Stimulated activated CD4-positive, alpha-beta T cell treated with anti-CD3 and anti-CD28 coated beads, Interleukin-1b, Interleukin-23, amount 100 ng/mL, for 4 hours (primary cell): ENCODE results near the gene CD6.
"Not testable (repeated sequence)": the region's sequence is repeated elsewhere in the genome, so short reads cannot be mapped to it uniquely, and the experiment has no call there.

Experiments
- DNase-seq, 2 donors: peaks; one replicate each; pipeline ENCODE4 v3.0.0-alpha.2; 2020; ENCODE audit warnings: low read depth in 2 of 2

Gene CD6

DNA sequence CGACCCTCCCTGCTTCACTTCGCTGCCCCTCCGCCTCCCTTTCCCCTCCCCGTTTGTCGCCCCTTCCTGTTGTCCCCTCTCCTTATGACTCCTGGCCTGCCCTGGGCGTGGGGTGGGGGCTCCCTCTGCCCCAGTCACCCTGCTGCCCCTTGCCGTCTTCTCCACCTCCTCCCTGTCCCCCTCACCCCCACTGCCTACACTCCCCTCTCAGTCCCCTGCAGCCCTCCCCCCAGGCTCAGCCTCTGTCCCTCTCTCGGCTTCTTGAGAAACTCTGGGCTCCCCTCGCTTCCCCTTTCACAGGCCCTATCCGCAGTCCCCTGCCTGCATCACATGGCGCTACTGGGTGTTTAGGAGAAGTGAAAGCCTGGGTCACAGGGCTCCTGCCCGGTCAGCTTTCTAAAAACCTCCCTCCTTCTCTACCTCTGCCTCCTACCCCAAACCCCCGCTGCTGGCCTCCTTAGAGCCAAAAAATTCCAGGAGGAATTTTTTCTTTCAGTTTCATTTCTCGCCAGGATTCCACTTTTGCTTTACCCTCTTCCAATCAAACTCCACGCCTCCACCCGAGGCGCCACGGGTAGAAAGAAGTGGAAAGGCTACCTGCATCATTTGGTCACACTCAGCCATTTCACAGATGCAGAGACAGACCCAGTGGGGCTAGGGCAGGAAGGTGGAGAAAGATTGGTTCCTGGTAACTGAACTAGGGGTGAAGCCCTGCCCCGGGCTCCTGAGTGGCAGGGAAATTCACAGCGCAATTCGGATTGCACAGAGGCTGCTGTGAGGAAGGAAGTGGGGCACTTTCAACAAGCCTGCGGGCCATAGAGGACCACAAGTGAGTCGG is 19.4 kb upstream of the CD6 start, which contains the start of gene SLC15A3:
Gene SLC15A3 (minus strand): TSS at position 273 of the 838 bp plus-strand sequence. CDS start 625 bp downstream, outside the sequence.
- DNase-seq: peak in 1 of 2 donors; percentile 18

DNA sequence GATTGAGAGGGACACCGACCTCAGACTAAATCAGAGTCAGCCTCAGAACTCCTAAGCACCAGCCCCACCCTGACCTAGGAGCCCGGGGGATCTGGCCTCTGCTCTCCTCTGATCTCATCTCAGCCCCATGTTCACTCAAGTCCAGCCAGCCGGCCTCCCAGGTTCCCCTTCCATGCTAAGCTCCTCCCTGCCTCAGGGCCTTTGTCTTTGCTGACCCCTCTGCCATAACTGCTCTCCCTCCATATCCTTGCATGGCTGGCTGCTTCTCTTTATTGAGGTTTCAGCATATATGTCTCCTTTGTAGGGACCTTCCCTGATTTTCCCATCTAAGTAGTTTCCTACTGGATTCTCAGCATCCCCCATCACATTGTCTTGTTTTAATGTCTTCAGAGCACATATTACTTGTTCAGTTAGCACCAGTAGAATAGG is 18.7 kb upstream of the CD6 start:
- no peak for DNase-seq

DNA sequence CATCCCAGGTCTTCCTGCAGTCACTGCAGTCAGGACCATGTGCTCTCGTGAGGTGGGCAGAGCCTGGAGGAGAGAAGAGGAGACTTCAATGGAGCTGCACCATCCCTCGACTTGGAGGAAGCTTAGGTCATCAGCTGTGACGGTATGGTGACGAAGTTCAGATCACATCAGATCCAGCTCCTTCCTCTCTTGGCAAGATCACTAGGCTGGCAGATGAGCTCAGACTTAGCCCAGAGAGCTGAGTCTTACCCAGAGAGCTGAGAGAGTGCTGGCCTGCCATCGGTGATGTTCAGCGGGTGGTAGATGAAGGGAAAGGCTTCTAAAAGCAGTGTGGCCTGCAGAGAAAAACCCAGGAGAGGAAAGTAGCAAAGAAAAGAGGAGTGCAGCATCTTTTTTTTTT is 17.7 kb upstream of the CD6 start:
- no peak for DNase-seq

DNA sequence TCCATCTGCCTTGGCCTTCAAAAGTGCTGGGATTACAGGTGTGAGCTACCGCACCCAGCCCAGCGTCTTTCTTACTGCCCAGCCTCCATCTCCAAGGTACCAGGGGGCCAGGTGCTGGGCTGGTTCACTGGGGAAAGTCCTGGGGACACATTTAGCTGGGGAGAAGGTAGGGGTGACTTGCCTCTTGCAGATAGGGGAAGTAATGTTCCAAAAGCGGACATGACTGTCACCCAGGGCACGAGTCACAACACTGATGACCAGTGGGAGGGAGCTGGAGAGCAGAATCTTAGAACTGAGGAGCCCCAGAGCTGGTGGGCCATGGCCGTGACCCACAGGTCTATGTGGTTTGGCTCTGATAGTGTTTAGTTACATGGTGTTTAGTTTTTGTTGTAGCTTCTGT is 17.1 kb upstream of the CD6 start:
- no peak for DNase-seq

DNA sequence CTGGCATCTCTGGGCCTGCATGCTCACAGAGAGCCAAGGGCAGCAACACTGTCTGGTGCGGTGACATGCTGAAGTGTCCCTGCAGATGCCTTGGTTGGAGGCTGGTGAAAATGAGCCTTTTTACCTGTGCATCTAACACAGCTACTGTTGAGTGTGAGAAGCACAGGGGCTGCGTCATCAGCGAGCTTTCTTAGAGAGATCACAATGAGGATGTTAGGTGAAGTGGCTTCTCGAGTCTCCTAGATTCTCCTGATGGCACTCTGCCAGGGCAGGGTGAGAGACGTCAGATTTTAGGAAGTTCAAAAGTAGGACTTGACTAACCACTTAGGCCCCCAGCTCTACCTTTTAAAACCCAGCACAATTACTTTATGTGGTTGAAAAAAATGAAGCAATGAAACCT is 15.9 kb upstream of the CD6 start:
- DNase-seq: no peak

DNA sequence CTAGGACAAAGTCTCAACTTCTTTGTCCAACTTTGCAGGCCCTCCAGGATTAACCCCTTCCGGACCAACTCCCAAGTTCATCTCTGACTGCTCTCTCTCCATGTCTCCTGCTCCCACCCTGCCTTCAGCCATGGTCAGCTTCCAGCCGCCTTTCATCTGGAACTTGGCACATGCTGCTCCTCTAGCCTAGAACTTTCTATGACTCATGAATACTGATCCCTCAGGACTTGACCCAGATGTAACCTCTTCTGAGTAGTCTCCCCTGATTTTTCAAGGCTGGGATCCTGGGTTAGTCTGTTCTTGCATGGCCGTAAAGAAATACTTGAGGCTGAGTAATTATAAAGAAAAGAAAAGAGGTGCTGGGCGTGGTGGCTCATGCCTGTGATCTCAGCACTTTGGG is 14.3 kb upstream of the CD6 start:
- no peak for DNase-seq

DNA sequence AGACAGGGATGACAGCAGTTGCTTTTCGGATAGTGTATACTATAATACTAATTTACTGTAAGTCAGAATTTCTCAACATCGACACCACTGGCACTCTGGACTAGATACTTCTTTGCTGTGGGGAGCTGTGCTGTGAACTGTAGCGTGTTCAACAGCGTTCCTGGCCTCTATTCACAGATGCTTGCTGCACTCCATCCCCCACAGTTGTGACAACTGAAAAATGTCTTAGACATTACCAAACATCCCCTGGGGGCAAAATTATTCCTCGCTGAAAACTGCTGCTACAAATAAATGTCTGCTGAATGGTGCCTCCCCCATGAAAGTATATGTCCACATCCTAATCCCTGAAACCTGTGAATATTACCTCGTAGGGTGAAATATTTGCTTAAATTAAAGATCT is 12.0 kb upstream of the CD6 start:
- DNase-seq: no peak

DNA sequence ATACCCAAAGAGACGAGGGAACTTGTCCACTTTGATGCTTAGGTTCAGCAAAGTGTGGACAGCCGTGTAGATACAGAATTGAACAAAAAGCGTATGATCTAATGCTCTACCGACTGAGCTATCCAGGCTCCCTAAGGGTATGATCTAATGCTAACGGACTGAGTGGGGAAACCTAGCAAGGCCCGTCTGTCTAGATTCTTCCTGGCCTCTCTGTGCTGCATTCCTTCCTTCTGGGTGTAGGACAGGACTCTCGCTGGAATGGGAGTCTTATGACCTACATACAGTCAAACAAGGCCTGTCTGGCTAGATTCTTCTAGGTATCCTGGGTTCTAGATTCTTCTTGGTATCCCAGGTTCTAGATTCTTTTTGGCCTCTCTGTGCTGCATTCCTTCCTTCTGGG is 11.1 kb upstream of the CD6 start:
- no peak for DNase-seq

DNA sequence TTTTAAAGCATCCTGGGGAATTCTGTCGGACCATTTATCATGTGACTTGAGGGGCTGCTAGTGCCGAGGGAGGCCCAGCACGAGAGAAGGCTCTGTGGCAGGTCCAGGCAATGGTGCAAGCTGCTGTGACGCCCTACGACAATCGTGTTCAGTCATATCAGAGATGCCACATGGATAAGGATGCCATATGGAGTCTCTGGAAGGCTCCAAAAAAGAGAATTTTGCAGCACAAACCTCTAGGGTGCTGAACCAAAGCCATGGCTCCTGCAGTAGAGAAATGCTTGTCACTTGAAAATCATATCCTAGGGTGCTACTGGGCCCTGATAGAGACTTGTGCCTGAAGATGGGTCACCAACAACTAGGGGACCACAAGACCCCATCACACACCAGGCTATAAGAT is 6.7 kb upstream of the CD6 start:
- no peak for DNase-seq

DNA sequence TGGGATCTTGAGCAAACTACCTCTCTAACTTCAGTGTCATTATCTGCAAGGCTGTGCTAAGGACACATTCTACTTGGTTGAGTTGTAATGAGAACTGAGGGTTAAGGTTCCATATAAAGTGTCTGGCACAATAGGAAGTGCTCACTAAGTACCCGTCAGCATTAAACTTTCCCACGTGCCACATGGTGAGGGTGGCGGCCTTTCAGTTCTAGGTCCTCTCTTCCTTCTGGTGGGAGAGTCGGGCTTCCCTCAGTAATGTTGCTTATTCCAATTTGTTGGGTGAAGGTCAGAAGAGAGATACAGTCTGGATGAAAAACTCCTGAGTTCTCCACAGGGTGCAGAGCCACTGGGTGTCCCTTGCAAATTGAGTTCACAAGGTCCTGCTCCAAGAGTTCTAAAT is 4.6 kb upstream of the CD6 start:
- no peak for DNase-seq

DNA sequence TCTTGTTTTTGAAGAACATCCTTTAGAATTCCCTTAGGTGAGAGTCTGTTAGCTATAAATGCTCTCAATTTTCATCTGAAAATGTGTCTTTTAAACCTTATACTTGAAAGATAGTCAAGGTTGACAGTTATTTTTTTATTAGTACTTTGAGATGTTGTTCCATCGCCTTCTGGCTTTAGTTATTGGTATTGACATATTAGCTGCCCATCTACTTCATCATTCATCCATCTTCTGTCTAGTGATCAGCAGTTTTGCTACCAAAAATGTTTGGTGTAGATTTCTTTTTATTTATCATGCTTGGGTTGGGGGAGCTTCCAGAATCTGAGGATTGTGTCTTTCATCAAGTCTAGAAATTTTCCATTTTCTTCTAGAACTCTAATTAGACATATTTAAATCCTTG is 3.3 kb upstream of the CD6 start:
- no peak for DNase-seq

DNA sequence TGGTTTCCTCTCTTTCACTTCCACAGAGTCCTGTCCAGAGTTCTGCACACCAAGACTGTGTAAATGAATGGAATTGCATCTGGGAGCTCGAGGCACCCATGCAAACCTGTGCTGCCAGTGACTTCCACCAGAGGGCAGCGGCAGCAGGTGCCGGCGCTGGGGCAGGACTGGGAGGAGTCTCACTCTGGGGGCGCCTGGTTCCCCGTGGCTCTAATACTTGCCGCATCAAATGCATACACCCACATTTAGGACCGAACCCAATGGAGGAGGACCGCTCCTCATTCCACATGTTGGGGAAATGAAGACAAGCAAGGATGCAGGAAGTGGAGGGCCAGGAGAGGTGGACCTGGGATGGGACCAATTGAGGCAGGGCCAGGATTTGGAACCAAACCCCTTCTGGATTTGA is 1.1 kb upstream of the CD6 start:
- DNase-seq: peak; percentile 78 to 80

DNA sequence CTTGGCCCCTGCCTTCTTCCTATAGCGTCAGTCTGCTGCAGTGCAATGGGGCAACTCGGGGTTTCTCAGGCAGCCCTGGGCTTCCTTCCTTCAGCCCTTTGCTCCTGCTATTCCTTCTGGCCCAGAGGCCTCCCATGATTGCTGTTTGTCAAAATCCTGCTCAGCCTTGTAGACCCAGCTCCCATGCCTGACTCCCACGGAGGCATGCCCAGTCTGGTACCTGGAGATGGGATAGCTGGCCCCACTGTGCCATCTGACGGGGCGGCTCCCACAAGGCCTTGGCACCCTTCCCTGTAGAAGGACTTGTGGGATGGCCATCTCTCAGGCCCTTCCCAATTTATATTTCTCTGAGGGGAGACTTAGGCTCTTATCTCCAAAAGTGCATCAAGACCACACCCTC is 590 bp upstream of the CD6 start:
- DNase-seq: no peak

DNA sequence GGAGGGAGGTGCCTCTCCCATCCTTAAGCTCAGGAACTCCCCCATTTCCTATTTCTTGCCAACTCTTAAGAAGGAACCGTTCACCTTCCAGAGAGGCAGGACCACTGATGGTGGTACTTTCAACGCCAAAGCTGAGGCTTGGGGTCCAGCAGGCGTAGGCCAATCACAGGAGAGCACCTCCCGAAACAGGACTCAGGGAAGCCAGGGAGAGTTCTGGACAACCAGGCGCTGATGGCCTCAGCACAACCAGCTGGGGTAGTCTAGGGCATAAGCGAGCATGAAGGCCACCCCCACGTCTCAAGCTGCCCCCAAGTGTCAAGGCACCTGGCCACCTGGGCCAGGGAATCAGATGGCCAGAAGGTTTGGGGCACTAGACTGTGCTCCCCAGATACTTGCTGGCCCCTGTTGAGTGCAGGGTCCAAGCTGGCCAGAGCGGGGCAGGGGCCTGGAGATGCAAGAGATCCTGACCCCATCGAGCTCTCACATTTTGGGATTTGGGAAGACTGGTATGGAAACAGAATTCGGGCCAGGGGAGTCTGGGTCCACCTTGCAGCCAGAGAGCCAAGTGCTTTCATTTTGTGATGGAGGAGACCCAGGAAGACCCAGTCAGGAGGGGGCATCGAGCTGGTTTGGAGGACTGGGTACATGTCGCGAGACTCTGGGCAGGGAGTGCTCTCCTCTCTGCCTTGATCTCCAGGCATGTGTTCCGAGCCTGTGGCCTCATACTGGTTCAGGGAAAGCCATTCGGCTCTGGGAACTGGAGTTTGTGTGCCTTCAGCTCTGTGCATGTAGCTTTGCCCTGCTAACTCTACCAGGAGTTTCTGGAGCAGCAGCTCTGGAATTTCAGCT is 926 bp downstream of the CD6 start:
- no peak for DNase-seq

DNA sequence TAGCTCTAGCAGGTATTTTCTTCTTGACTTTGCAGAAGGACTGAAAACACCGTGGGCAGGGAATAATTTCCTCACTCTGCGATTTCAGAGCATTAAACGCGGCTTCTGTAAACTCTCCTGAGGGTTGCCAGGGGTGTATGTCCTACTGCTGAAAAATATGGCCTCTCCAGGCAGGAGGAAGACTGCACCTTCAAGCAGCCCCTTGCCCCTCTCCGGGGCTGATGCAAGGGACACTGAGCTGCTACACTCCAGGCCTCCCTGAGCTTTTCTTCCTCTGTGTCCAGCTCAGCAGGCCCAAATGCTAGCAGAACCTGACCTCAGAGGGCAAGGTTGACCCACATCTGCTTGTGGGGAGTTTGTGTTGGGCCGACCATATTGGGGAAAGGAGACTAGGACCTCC is 2.2 kb downstream of the CD6 start:
- no peak for DNase-seq

DNA sequence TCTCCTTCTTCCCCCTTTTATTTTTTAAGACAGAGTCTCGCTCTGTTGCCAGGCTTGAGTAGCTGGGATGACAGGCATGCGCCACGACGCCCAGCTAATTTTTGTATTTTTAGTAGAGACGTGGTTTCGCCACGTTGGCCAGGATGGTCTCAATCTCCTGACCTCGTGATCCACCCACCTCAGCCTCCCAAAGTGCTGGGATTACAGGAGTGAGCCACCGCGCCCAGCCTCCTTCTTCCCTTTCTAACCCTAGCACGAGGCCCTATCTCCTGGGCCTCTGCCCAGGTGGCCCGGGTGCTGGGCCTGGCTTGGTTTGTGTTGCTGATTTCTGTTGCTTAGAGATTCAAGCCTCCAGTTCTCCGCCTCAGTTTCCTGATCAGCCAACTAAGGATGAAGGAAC is 2.8 kb downstream of the CD6 start:
- DNase-seq: not testable (repeated sequence)

DNA sequence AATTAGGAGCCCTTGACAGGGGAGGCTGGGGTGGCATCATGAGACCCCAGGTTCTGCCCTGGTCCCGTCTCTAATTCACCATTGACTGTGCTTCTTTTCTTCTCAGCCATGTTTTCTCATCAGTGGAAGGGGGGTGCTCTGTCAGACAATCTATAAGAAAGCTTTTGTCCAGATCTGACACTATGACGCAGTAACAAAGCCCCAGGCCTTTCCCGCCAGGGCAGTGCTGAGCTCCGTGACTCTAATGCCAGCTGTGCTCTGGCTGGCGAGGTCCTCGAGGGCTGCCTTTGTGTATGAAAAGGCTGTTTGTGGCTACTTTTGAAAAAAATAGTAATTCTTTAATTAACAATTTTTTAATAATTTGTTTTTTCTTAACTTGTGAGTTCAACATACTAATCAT is 3.2 kb downstream of the CD6 start:
- no peak for DNase-seq

DNA sequence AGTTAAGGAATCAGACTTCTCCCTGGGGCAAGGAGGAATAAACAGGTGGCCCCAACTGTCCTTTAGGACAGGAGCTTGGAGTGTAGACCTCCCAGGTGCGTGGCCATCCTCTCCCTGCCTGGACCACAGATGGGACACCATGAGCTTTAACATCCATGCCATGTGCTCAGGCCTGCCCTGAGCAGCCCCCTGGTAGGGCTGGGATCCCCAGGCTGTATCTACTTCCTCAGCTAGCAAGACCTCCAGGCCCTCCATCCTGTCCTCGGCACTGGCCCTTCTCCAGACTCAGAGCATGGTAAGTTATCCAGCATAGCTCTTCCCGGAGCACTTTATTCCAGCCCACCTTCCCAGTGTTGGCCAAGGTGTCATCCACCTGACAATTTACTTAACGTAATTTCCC is 5.7 kb downstream of the CD6 start:
- DNase-seq: no peak

DNA sequence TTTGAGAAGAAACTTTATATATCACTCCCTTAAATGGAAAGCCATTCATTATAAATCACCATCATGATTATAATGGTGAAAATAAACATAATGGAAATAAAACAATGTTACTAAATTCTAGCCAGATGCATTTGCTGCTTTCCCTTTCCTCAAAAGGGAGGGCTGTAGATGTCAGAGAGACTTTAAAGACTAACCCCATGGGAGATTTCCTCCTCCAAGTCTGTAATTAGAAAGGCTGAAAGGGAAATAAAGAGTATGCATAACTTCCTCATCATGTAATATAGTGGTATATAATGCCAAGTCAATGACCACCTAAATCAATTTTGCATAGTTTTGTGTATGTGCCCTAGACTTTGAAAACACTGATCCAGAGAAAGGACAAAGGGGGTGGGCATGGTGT is 6.4 kb downstream of the CD6 start:
- no peak for DNase-seq

DNA sequence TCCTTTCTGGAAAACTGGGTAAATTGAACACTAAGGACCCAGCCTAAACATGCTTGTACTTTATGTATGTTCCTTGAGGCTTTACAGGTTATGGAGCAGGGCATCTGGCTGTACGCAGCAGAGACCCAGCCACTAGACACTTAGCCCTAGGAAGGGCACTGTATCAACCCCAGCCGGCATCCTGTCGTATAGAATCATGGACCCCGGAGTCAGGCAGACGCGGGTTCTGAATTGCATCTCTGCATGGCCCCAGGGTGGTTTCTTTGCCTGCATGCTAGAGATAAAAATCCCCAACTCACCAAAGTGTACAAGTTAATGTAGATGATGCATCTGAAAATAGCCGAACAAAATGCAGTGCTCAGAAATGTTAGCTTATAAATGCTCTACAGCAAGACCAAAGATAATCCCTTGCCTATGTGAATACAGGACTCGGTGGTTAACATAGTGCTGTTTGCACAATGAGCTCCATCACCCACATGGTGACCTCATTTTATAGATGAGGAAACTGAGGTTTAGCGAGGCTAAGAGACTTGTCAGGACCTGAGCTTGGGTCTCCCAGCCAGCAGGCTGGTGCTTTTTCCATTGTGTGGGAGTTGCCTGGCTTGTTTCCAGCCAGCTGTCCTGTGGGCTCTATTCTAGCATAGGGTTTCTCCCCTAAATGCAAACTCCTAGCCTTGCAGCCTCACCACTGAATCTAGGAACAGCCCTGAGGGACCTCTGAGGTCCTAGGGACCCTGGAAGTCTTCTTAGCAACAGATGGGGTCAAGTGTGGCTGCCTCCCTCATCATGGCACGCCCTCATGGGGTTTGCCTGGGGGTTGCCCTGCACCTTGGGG is 7.3 kb downstream of the CD6 start:
- DNase-seq: no peak

DNA sequence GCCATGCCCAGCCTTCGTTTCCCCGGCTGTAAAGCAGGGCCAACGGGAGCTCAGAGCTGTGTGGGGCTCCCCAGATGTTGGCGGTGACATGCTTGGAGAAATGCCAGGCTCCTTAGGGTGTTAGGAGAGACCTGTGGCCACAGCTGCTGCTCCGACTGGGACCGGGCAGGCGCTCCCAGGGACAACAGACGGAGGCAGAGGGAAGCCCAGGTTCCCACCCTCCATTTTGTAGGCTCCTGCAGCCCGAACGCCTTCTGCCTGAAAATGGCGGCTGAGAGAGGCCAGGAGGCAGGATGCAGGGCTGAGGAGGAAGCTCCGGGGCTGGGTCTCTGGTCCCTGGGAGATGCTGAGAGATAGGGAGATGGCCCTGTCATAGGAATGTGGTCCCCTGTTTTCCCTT is 10.0 kb downstream of the CD6 start:
- no peak for DNase-seq

DNA sequence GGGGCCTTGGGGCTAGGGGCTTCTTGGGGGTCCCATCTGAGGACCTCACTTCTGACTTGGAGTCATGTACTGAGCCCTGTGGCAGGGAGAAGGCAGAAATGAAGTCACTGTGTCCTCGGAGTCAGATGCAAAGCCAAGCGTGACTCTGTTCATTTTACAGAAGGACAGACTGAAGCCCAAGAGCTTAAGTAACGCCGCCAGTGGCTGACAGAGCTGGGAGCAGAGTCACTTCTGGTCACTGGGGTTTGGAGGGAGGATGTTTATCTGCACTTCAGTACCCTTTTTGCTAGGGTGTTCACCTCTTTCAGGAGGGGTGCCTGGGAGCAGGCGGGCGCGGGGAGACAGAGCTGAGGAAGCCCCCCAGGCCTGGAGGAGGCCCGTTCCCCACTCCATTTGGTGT is 10.7 kb downstream of the CD6 start:
- no peak for DNase-seq
